Skin epidermis (tissue), 12 donors: ENCODE results near the gene SLC25A47.

ENCODE experiments used
- H3K27ac ChIP-seq, 21 experiments: fragments of 200-600 bp; sonication (generic) in 11 of 21; one replicate each; pipeline ENCODE4 v1.5.0; 2020; ENCODE audit warnings: mild to moderate bottlenecking in 3 of 21, inconsistent platforms in 2 of 21, moderate library complexity in 2 of 21
- H3K4me3 ChIP-seq, 7 experiments: fragments of 200-600 bp; sonication (generic) in 2 of 7; one replicate each; pipeline ENCODE4 v1.5.0; 2020; ENCODE audit warnings: inconsistent platforms in 2 of 7, mild to moderate bottlenecking in 2 of 7, moderate library complexity in 1 of 7

The SLC25A47 gene

DNA sequence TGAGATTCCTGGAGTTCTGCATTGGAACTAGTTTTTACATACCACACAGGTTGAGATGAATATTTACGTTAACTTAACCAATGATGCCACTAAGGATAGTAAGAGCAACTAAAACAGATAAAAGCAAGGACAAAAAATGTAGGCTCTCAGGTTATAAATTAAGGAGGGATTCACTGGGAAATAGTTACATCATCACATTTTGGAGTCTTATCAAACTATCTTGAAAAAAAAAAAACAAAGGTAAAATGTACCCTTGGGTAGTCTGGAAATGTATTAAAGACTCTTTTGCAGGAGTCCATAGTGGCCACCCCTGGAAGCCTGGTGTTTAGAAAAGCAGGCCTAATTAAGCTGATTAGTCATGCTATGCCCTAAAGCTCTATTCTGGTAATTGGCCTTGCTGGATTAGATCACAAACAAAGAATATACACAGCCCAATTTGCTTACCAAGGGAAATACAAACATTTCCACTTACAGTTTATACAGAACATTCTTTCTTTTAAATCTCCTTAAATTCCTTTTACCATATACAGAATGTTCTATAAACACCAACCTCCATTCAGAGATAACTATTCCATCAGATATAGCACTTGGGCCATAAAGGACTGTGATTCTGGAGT, 39.3 kb downstream of the SLC25A47 start:
- Histone ChIP-seq H3K4me3 (no peak overlapping the region), H3K27ac (no peak overlapping the region)

DNA sequence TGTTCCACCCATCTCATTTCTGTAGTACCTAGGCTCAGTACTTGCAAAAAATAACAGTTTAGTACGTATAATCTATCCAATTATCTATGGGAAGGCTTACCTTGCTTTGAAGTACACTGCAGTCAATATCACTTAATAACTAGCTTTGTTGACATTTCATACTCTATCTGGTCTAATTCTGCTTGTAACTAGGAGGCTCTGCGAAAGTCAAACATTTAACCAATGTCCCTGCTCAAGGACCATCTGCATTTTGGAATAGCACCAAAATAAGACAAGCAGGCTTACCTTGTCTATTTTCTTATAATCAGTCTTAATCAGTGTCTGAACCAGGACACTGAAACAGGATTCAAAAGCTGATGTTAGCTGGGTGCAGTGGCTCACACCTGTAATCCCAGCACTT, 39.9 kb downstream of the SLC25A47 start:
- no peak overlapping the region for H3K4me3 ChIP-seq
- H3K27ac ChIP-seq = no peak overlapping the region

DNA sequence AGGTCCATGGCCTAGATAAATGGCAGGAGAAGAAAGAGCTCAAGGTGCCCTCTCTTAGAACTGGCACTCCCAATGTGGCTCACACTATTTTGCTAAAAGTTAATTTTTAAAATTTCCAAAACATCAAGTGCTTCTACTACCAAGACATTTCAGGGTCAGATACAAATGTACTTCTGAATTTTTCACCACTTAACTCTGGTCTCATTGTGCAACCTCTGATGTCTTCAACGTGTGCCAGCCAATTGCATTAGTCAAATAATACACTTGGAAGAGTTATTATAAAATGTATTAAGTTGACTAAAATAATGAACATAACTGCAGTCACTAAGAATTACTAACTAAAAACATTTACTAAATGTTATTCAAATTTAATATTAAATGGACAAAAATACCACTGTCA, 41.3 kb downstream of the SLC25A47 start:
- Histone ChIP-seq H3K4me3 (no peak overlapping the region), H3K27ac (no peak overlapping the region)

- H3K4me3 ChIP-seq = no peak overlapping the region
- no peak overlapping the region for H3K27ac ChIP-seq
Observed at GRCh38 chr14:100365741-100366140, 42.6 kb downstream of the SLC25A47 start.

GRCh38 chr14:100369019-100369418, 45.9 kb downstream of the SLC25A47 start:
- H3K27ac ChIP-seq = no peak overlapping the region
- H3K4me3 ChIP-seq = no peak overlapping the region

- Histone ChIP-seq H3K27ac (no peak overlapping the region), H3K4me3 (no peak overlapping the region)
Observed at GRCh38 chr14:100370003-100370402, 46.9 kb downstream of the SLC25A47 start.

DNA sequence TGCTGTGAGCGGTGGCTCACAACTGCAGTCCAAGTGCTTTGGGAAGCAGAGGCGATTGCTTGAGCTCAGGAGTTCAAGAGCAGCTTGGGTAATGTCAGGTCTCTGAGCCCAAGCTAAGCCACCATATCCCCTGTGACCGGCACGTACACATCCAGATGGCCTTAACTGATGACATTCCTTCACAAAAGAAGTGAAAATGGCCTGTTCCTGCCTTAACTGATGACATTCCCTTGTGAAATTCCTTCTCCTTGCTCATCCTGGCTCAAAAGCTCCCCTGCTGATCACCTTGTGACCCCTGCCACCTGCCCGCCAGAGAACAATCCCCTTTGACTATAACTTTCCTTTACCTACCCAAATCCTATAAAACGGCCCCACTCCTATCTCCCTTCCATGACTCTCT, 48.6 kb downstream of the SLC25A47 start:
- H3K27ac ChIP-seq = no peak overlapping the region
- no peak overlapping the region for H3K4me3 ChIP-seq

DNA sequence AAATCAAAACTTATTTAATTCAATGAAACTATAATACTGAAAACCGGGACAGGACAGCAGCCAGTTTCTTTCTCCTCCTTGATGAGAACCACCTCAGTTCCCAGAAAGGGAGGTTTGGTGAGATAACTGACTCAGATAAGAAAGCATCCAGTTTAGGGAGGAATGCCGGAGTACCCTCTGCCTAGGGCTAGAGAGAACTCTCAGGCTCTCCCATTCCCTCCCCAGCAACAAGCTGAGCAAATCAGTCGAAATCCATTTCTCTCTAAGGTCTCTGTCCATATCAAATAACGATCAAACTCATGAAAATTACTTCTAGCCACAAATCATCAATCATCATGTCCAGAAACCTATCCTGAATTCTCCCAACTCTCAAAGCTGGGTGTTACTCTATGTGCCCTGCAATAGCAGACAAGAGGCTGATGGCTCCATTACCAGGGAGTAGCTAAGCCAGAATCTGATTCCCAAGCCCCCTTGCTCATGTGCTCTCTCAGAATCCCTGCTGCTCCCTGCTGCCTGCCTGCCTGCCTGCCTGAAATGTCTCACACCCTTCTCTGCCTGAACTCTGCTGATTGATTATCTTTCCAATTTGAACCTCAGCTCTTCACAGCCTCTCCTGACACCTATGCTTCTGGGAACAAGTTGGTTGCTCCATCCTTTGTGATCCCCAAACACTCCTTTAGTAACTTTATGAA, 49.4 kb downstream of the SLC25A47 start:
- Histone ChIP-seq H3K4me3 (no peak overlapping the region), H3K27ac (peak overlapping the region in 5 of 21 experiments; percentile 6 to 30 (median 27))

DNA sequence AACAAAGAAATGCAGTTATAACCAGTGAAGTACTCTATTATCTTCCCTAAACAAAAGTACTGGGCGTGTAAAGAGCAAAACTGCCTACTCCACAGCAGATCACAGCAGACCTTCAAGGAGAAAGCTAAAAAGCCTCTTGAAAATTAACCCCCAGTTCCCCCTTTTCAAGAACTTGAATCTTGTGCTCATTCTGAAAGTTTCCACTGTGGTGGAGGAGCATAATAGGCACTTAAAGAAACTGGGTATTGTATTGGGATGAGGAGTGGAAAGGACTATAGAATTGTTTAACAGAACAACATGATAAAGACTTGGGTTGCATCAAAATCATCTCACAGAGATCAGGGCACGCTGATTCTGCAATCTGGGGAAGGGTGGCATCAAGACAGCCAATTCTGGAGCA, 51.1 kb downstream of the SLC25A47 start:
- H3K27ac ChIP-seq = peak overlapping the region in 15 of 21 experiments; percentile 32 to 98 (median 92)

GRCh38 chr14:100374876-100375265, 51.7 kb downstream of the SLC25A47 start:
- Histone ChIP-seq H3K4me3 (peak overlapping the region; percentile 58 to 87 (median 82)), H3K27ac (peak overlapping the region in 19 of 21 experiments; percentile 82 to 98 (median 91))

More for the DNA sequence above, 51.1 kb downstream of the SLC25A47 start:
- H3K4me3 ChIP-seq = peak overlapping the region in 3 of 7 experiments; percentile 66 to 86 (median 82)

- H3K27ac ChIP-seq = peak overlapping the region; percentile 77 to 98 (median 91)
Observed at GRCh38 chr14:100375266-100375962, 52.3 kb downstream of the SLC25A47 start.

GRCh38 chr14:100375963-100376735, 53.0 kb downstream of the SLC25A47 start, which contains the start of gene WDR25:
TSS of gene WDR25 (plus strand) at chr14:100376485.
- Histone ChIP-seq H3K27ac (peak within 1 kb of the TSS; percentile 77 to 98 (median 91)), H3K4me3 (peak within 1 kb of the TSS; percentile 58 to 87 (median 82))

More at GRCh38 chr14:100375266-100375962, 52.3 kb downstream of the SLC25A47 start:
- peak overlapping the region; percentile 58 to 87 (median 82) for H3K4me3 ChIP-seq

DNA sequence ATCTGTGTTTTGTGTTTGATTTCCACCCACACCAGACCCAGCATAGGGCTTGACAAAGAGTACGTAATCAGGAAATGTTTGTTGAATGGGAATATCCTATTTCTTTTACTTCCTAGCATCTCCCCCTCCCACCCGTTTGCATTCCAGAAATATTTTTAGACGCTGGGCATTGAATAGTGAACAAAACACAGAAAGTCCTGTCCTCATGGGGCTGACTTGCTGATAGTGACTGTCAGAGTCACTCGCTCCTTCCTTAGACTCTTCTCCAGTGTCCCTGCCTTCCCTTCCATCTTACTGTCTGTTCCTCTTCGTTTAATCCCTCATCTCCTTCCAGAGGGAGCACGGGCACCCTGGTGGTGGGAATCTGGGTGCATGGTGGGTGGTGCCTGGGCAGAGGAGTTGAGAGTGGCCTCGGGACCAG, 53.6 kb downstream of the SLC25A47 start:
- Histone ChIP-seq H3K27ac (peak overlapping the region in 20 of 21 experiments; percentile 72 to 98 (median 91)), H3K4me3 (peak overlapping the region; percentile 58 to 87 (median 82))
